HG03135 (cell line): Measurements from ENCODE around the gene KLHL35.
"Not testable (repeated sequence)": the region's sequence is repeated elsewhere in the genome, so short reads cannot be mapped to it uniquely, and the experiment has no call there.

Source experiments
- ATAC-seq: cut with Tn5 transposase; IDR thresholded peaks from one replicate; pipeline ENCODE4 v1.9.1; 2021; ENCODE audit warnings: mild to moderate bottlenecking, moderate library complexity; ENCODE audit not compliant: unreplicated experiment

Gene KLHL35

DNA sequence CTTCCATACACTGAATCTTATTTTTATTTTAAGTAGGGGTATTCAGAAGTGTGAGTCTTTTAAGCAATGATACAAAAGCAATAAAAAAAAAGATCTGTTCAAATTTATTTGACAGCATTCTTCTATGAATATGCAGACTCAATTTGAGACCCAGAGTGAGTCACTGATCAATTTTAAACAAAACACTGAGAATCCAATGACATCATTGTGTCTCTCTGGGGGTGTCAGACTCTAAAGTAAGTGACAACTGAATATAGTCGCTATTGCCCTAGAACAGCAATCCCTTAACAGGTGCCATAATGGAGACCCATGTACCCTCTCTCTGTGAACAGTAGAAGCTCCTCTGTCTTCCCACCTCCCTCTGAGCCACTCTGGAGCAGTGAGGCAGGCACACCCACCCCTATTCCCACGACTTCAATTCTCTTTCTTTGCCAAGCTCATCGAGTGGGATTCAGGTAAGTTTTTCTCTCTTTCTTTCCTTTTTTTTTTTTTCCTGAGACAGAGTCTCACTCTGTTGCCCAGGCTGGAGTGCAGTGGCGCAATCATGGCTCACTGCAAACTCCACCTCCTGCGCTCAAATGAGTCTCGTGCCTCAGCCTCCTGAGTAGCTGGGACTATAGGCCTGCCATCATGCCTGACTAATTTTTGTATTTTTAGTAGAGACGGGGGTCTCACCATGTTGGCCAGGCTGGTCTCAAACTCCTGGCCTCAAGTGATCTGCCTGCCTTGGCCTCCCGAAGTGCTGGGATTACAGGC is 38.7 kb downstream of the KLHL35 start:
- ATAC-seq = no peak

DNA sequence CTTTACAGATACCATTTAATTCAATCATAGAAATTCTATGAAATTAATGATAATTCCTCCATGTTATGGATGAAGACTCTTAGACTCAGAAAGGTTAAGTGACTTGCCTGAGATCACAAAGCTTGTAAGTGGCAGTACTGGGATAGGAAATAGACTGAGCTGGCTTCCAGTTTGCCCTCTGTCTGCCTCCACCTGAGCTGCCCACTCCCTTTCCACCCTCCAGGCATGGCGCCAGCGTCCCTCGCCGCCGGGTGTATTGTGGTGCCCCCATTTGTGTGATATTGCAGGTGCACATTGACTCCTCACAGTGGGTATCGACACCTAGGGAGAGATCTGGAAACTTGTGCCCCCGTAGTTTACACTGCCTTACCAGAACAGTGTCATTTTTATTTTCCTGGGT is 43.1 kb downstream of the KLHL35 start:
- no peak for ATAC-seq

DNA sequence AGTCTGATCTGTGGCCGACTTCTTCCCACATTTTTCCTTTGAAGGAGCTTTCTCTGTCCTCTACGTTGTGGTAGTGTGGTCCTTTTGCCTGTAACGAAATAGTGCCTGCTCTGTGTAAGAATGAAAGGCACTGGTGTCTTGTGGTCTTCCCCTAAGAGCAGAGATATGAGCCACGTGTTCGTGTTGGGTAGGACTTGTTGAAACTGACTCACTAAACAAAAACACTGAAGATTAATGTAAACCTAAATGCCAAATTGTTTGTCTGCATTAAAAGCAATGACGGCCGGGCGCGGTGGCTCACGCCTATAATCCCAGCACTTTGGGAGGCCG is 43.8 kb downstream of the KLHL35 start:
- ATAC-seq = no peak

DNA sequence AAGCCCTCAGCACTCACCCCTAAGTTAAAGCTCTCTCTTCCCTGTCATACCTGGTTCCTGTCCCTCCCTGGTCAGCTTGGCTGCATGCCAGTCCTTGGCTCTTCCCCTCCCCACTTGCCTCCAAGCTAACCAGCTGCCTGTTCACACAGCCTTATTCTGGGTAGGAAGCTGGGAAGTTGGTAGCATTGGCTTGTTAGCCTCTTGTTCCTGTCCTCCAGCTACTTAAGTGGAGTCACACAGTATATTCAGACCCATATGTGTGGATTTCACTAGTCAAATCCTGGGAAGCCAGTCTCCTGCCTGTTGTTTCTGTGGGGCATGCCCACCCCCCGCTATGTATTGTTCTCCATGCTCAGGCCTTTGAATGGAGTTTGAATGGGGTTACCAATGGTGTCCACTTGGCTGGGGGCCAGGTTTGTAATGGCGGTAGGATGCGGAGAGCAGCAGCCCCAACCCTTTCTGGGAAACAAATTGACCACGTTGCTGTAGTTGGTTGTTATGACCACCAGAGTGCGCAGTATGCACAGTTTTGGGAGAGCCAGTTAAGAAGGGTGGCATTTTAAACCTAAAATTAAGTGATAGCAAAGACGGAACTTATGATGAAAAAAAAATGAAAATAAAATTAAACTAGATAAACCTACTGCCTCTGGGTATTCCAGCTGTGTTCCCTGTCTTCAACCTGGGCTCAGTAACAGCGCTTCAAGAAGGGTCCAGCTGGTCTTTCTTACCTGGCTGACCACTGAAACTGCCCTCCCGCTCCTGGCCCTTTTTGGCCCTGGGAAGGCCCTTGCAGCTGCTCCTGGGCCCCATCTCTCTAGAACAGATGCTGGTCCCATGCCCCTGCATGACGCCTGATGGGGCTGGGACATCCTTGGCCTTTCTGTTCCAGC is 44.4 kb downstream of the KLHL35 start:
- ATAC-seq = no peak

DNA sequence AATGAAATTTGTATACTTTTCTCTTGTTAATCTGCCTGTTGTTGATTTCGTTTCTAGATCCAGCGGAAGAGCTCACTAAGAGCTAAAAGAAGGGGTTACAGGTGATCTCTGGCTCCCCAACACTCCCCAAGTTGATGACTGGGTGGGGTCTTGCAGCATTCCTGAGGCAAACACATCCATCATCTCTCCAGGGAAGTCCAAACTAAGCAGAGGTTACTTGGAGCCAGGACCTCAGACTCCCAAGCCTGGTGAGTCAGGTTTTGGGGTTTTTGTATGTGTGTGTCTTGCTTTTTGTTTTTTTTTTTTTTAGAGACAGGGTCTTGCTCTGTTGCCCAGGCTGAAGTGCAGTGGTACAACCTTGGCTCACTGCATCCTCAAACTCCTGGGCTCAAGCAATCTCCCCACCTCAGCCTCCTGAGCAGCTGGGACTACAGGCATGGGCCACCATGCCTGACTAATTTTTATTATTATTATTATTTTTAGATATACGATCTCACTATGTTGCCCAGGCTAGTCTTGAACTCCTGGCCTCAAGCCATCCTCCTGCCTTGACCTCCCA is 45.2 kb downstream of the KLHL35 start:
- no peak for ATAC-seq

DNA sequence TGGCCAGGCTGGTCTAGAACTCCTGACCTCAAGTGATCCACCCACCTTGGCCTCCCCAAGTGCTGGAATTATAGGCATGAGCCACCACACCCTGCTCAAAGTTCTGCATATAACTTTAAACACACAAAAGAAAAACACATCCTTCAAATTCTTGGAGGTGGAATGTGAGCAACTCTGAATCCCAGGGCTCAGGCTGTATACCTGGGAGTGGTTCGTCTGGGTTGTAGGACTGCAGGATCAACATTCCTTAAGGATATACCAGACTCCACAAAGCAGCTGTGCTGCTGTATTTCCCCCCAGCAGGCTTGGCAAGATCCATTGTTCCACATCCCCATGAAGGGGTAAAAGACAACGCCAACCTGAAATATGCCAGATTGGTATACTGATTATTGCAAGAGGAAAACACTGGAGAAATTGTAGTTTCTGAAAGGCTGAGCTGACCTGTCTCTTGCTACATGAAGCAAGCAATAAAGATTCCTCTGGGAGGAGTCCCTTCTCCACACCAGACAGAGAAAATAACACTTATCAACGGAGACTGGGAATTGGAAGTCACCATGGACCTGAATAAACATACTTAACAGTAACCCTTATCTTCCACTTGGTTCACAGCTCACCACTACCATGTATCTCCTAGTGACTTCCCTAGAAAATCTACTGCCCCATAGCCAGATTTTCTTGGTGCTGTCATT is 45.9 kb downstream of the KLHL35 start:
- no peak for ATAC-seq

DNA sequence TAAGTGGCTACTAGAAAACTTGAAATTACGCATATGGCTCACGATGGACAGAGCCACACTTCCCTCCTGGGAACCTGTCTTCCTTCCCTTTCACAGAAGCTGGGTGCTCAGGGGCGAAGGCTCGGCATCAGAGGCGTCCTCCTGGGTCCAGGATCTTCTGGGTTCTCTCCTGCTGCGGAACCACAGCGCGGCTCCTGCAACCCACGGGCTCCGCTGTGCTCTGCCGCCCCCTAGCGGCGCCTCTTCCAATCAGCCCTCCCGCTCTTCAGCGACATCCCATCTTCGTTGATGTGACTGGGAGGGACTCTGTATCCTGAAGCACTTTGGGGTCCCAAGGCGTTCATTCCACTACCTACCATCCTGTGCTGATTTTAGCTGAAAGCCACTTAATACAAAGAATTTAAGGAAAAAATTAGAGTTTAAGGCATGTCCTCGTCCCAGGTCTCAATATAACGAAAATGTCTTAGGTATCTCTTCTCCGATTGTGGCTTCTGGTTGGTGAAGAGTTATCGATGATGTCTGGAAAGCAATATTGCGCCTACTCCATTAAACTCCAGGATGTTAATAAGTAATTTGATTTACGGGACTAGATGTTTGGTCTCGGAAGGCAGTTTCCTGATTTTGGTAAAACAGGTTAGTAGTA is 48.4 kb downstream of the KLHL35 start:
- ATAC-seq = no peak

DNA sequence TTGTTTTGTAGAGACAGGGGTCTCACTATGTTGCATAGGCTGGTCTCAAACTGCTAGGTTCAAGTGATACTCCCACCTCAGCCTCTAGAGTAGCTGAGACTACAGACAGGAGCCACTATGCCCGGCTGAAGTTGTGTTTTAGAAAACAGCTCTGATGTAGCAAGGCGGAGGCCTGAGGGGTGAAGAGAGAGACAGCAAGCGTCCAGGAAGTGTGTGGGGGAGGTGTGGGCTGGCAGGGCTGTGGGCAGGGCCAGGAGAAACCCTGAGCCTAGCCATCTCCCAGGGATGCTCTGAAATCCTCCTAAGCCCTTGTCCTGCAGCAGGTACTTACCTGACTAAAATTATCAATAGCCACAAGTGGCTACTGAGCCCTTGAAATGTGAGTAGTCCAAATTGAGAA is 49.8 kb downstream of the KLHL35 start:
- ATAC-seq = no peak

DNA sequence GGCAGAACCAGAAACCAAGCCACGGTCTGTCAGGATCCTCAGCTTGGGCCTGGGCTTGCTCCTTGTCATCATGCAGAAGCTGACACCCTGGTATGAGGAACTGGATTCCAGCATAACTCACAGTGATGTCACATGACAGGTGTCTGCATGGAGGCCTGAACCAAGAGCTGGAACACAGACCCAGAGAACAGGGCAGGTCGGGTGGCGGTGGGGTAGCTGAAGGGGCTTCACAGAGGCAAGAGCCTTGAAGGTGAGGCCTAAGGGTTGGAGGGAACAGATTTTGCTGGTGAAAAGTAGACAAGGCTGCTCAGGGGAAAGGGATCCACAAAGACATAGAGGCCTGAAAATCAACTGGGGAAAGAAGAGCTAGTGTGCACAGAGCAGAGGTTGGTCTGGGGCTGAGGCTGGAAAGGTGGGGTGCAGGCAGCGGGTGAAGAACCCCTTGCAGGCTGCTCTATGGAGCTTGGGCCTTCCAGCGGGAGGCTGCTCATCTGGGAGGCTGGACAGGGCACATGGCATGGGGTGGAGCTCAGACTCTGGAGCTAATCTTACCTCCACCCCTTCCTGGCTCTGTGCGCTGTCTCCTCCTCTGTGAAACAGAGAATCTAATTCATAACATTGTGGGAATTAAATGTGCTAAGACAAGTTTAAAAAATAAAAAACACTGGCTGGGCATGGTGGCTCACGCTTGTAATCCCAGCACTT is 52.1 kb downstream of the KLHL35 start:
- no peak for ATAC-seq

DNA sequence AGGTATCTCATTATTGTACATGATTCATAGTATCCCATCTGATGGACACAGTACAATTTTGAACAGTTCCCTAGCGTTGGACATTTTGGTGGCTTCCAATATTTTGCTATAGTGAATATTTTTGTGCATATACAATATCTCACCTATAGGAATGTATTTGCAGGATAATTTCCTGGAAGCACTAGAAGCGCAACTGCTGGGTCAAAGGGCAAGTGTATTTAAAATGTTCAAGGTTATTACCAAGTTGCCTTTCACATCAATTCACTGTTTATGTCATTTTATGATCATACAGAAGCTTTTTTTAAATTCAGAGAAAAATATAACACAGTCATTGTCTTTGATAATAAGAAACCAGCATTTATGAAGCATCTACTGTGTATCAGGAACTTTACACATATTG is 52.8 kb downstream of the KLHL35 start:
- ATAC-seq = no peak

DNA sequence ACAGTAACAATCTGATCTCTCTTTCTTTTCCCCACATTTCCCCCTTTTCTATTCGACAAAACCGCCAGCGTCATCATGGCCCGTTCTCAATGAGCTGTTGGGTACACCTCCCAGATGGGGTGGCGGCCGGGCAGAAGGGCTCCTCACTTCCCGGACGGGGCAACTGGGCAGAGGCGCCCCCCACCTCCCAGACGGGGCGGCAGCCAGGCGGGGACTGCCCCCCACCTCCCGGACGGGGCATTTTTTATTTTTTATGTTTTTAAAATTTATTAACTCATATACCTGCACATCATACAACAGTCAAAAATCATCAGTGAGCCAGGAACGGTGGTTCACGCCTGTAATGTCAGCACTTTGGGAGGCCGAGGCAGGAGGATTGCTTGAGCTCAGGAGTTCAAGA is 54.2 kb downstream of the KLHL35 start:
- ATAC-seq = not testable (repeated sequence)

DNA sequence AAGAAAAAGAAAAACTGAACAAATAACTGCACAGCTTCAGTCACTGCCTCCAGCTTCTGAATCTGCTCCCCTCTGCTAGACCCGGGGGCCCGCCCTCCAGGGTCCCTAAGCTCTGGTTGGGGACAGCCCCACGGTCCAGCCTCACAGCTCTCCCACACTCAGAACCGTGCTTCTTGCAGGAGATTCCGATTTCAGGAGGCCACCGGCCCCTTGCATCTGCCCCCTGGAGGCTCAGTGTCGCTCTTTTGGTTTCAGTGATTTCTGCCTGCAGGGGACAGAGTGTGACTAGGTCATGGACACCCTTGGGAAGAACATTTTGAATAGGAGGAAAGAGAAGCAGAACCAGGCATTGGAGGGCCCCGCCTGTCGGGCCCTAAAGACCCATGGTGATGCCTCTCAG is 56.8 kb downstream of the KLHL35 start:
- no peak for ATAC-seq

DNA sequence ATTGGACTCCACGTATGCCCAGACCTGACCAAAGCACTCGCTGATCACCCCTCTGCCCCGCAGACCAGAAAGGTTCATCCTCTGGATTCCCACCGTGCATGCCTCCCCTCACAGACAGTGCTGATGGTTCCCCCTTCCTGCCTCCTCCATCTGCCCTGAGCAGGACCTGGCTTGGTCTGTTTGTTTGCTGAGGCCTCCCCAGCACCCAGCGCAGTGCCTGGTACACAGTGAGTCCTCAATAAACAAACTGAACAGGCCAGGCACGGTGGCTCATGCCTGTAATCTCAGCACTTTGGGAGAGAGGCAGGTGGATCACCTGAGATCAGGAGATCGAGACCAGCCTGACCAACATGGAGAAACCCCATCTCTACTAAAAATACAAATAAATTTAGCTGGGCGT is 57.4 kb downstream of the KLHL35 start:
- ATAC-seq = no peak

DNA sequence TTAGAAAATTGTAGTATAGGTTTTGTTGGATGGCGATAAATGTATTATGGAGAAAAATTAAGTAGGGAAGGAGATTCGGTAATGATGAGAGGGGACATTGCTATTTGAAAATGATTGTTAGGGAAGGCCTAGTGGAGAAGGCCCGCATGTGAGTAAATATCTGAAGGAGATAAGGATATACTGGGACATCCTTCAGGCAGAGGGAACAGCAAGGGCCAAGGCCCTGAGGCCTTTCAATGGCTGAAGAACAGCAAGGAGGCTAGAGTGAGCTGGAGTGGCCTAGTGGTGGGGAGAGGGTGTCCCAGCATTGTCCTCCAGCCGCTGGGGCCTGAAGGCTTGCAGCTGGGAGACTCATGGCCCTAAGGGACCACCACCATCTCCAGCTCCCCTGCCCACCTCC is 58.4 kb downstream of the KLHL35 start:
- ATAC-seq = no peak

DNA sequence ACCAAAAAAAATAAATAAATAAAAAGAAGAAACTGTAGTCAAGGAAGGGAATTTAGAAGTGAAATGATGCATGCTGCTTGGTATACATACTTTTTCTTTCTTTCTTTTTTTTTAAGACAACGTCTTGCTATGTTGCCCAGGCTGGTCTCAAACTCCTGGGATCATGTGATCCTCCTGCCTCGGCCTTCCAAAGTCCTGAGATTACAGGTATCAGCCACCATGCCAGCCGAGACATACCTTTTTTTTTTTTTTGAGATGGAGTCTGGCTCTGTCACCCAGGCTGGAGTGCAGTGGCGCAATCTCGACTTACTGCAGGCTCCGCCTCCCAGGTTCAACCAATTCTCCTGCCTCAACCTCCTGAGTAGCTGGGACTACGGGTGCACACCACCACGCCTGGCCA is 59.8 kb downstream of the KLHL35 start:
- no peak for ATAC-seq
